K562 (cell line): ENCODE data around the gene NEUROG1. TPM values are rescaled to one million over a fixed set of nuclear protein-coding genes. Genes with fewer than 3 reads are reported as not detected.

Experiments used
- ATAC-seq: fragments of 200-7000 bp; cut with Tn5 transposase; 3 replicates; pipeline ENCODE4 v1.9.1; 2020; ENCODE audit warnings: moderate library complexity
- BruUV-seq: library from RNA; stranded (reverse); fragments of 400-500 nt; replicated peaks from 2 replicates; lab custom pipeline; 2021; lab: Mats Ljungman, UMichigan
- CTCF ChIA-PET: fragments of 300-600 bp; formaldehyde crosslinking; extraction: SDS; loops from one replicate; lab custom pipeline; 2021; ENCODE audit warnings: low intra/inter-chr PET ratio; lab: Yijun Ruan, JAX
- POLR2A ChIA-PET: fragments of 300-600, 350-650 bp; sonication (Branson Sonifier 250); formaldehyde crosslinking; extraction: SDS; loops from one replicate; lab custom pipeline; 2021; ENCODE audit warnings: antibody characterized with exemption, inconsistent platforms; lab: Yijun Ruan, JAX
- DNase-seq, 4 experiments: peaks; one replicate each; pipeline versions ENCODE4 v3.0.0 to v3.0.0-alpha.2; 2011 to 2018; ENCODE audit warnings: low spot score in 3 of 4, mixed read lengths in 3 of 4; ENCODE audit errors: extremely low read depth in 1 of 4
- FAIRE-seq: peaks from 2 replicates; lab custom pipeline; 2011; peaks lifted over from hg19 to GRCh38; lab: Jason Lieb, UNC
- H2AFZ ChIP-seq: 2 replicates; pipeline ENCODE4 v1.6.0; 2011; ENCODE audit warnings: low read depth, low read length, control low read depth, inconsistent platforms
- H3K27ac ChIP-seq: fragments of 200-600 bp; 3 replicates; pipeline ENCODE4 v1.8.0; 2011; ENCODE audit warnings: low read depth, mild to moderate bottlenecking, control low read depth, inconsistent platforms, low read length, moderate library complexity, mixed read lengths; ENCODE audit errors: extremely low read depth
- H3K27me3 ChIP-seq, 2 experiments: fragments of 300-600 bp in 1 of 2; 2 replicates in 1 of 2; 3 replicates in 1 of 2; pipeline versions ENCODE4 v1.6.0 to v1.8.0; 2011; ENCODE audit warnings: inconsistent platforms in 2 of 2, low read length in 2 of 2, mild to moderate bottlenecking in 1 of 2, mixed read lengths in 1 of 2, moderate library complexity in 1 of 2; ENCODE audit not compliant: control insufficient read depth in 2 of 2, insufficient read depth in 2 of 2
- H3K36me3 ChIP-seq: fragments of 300-600 bp; 3 replicates; pipeline ENCODE4 v1.8.0; 2011; ENCODE audit warnings: mild to moderate bottlenecking, low read length, inconsistent platforms; ENCODE audit not compliant: control insufficient read depth, insufficient read depth
- H3K4me1 ChIP-seq, 2 experiments: fragments of 200-600 bp in 1 of 2; replicated peaks in 1 of 2; 2 replicates in 1 of 2; 3 replicates in 1 of 2; pipeline versions ENCODE4 v1.5.1 to v1.8.0; 2011; ENCODE audit warnings: inconsistent platforms in 2 of 2, low read length in 2 of 2, mild to moderate bottlenecking in 1 of 2, mixed read lengths in 1 of 2, moderate library complexity in 1 of 2; ENCODE audit not compliant: control insufficient read depth in 2 of 2, insufficient read depth in 2 of 2
- H3K4me2 ChIP-seq: 2 replicates; pipeline ENCODE4 v1.6.1; 2011; ENCODE audit warnings: low read length, control low read depth, inconsistent platforms, mixed read lengths; ENCODE audit not compliant: insufficient read depth
- H3K4me3 ChIP-seq: fragments of 200-600 bp; sonication (generic), shearing (Covaris generic); 2 replicates; pipeline ENCODE4 v1.5.1; 2016; ENCODE audit warnings: control low read depth, inconsistent platforms
- H3K79me2 ChIP-seq: fragments of 200-600 bp; 3 replicates; pipeline ENCODE4 v1.8.0; 2011; ENCODE audit warnings: low read length, inconsistent platforms; ENCODE audit not compliant: control insufficient read depth, insufficient read depth
- H3K9ac ChIP-seq, 2 experiments: 2 replicates each; pipeline versions ENCODE4 v1.6.0 to v1.6.1; 2011; ENCODE audit warnings: low read depth in 2 of 2, low read length in 2 of 2, control low read depth in 1 of 2, inconsistent platforms in 1 of 2, mild to moderate bottlenecking in 1 of 2, mixed read lengths in 1 of 2; ENCODE audit not compliant: insufficient read depth in 1 of 2
- H3K9me1 ChIP-seq: one replicate; pipeline ENCODE4 v1.6.0; 2011; ENCODE audit warnings: inconsistent platforms, mild to moderate bottlenecking, low read length, moderate library complexity; ENCODE audit not compliant: control insufficient read depth, insufficient read depth
- H3K9me3 ChIP-seq: replicated peaks from 2 replicates; pipeline ENCODE4 v1.5.1; 2011; ENCODE audit warnings: low read depth, low read length, inconsistent platforms; ENCODE audit not compliant: control insufficient read depth, insufficient read depth
- H4K20me1 ChIP-seq: replicated peaks from 2 replicates; pipeline ENCODE4 v1.6.1; 2011; ENCODE audit warnings: low read length, inconsistent platforms, mixed read lengths; ENCODE audit not compliant: control insufficient read depth, insufficient read depth
- ATF1 ChIP-seq, 2 experiments: fragments of 450-650 bp in 1 of 2; IDR thresholded peaks; 2 replicates each; pipeline ENCODE4 v1.6.1; 2016; ENCODE audit warnings: missing compliant biosample characterization in 1 of 2, missing genetic modification characterization in 1 of 2
- DLX4 ChIP-seq: fragments of 250-450 bp; sonication (Bioruptor Pico); IDR thresholded peaks from 2 replicates; pipeline ENCODE4 v1.6.1; 2021; ENCODE audit warnings: mild to moderate bottlenecking
- NR1H2 ChIP-seq: sonication (generic); formaldehyde crosslinking; IDR thresholded peaks from 2 replicates; pipeline ENCODE4 v1.4.0; 2020; ENCODE audit warnings: mild to moderate bottlenecking, missing genetic modification reagents
- SIX5 ChIP-seq, 2 experiments: IDR thresholded peaks; 2 replicates each; pipeline ENCODE4 v1.6.1; 2011; ENCODE audit warnings: low read length in 2 of 2, borderline replicate concordance in 1 of 2, low read depth in 1 of 2, mild to moderate bottlenecking in 1 of 2, moderate library complexity in 1 of 2; ENCODE audit not compliant: insufficient read depth in 1 of 2
- VEZF1 ChIP-seq: fragments of 200-800 bp; sonication (Bioruptor generic); IDR thresholded peaks from 2 replicates; pipeline ENCODE4 v1.6.1; 2017; ENCODE audit warnings: missing genetic modification characterization, missing compliant biosample characterization
- ZBTB43 ChIP-seq: sonication (generic); formaldehyde crosslinking; IDR thresholded peaks from 2 replicates; pipeline ENCODE4 v1.8.0; 2023; ENCODE audit warnings: mild to moderate bottlenecking, missing genetic modification reagents
- WGBS: fragments of 100-300 bp; shearing (Covaris generic); methylation state at CpG from one replicate; pipeline ENCODE4 v1.1.6; 2016; ENCODE audit warnings: low coverage, mixed read lengths; ENCODE audit not compliant: insufficient coverage; ENCODE audit errors: missing lambda C conversion rate; 5-methylcytosine and 5-hydroxymethylcytosine counted together
- in situ Hi-C: fragments of 300-500 bp; cut with MboI; formaldehyde crosslinking; loops from 4 replicates; pipeline ENCODE4 v1.15.0; 2018; ENCODE audit warnings: inconsistent platforms, mixed read lengths
- intact Hi-C: fragments of 100-400 bp; cut with micrococcal nuclease; formaldehyde crosslinking; loops from 2 replicates; pipeline ENCODE4 v1.14.2; 2022
- polyA plus RNA-seq, 8 experiments: library from polyadenylated mRNA; depleted of rRNA in 4 of 8; stranded (reverse) in 5 of 8; unstranded in 3 of 8; fragments of >200 nt; fragmentation: Nextera tagmentation in 2 of 8; fragmentation: Illumina TruSeq in 1 of 8; extraction: Ambion mirVana in 2 of 8; extraction: Trizol in 1 of 8; gene quantifications; 2 replicates each; pipeline versions ENCODE4 v1.2.1 to v1.2.3, GENCODE V29; 2011 to 2014; ENCODE audit warnings: inconsistent platforms in 1 of 8, missing spikeins in 1 of 8
- total RNA-seq, 7 experiments: library from RNA; depleted of rRNA in 6 of 7; stranded (reverse); fragments of >200 nt in 6 of 7; fragmentation: Illumina TruSeq in 2 of 7; extraction: Trizol in 2 of 7; gene quantifications; 2 replicates each; pipeline versions ENCODE4 v1.2.1 to v1.2.3, GENCODE V29; 2011 to 2021; ENCODE audit warnings: low replicate concordance in 1 of 7
- TF ChIP-seq, protein P1 (sequence below): fragments of 450-650 bp; IDR thresholded peaks from 2 replicates; pipeline ENCODE4 v1.6.1; 2016; ENCODE audit warnings: low read depth

The NEUROG1 gene
- total and polyA plus RNA-seq, 9 of the 15 experiments (the other 6 are each of a cell fraction or from before 2014, with no cell fraction given) = not detected

DNA sequence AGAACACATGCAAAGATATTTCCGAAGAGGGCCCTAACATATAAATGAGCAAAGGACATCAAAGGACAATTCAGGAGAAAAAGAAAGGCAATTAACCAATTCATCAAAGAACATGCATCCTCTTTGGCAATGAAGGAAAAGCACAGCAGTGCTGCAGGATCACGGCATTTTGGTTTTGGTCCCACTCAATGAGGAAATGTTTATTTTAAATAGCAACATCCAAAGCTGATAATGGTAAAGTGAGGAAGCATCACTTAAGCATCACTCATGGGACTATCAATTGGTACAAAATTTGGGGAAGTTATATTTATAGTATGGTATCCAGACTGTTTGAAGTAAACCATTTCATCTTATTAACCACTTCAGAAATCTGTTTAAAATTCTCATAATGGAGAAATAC is 48.5 kb upstream of the NEUROG1 start:
- no peak for FAIRE-seq
- no peaks in the 10 kb centered on the region for H4K20me1 ChIP-seq
- BruUV-seq = no TSS peak
- in situ Hi-C loops (no loop called here), intact Hi-C loops (no loop called here)
- no peak overlapping the region for H2AFZ ChIP-seq
- no peak overlapping the region for H3K4me3 ChIP-seq
- ChIA-PET POLR2A (interaction anchor here (0.7 kb wide), 1 partner anchor 454 kb away, joined by 5 read pairs; no protein-coding TSS in a partner anchor), CTCF (no interaction called here)
- no peaks in the 10 kb centered on the region for H3K9me3 ChIP-seq
- no peak overlapping the region for H3K27ac ChIP-seq
- H3K79me2 ChIP-seq = no peaks in the 10 kb centered on the region
- DNase-seq = no peak
- H3K9ac ChIP-seq = no peak overlapping the region
- peaks cover 0 to 47% of the 10 kb centered on the region in 2 experiments; a peak in 2 of 5 replicates for H3K27me3 ChIP-seq
- H3K36me3 ChIP-seq = no peaks in the 10 kb centered on the region
- ATAC-seq = no peak
- 3% methylated on average over 2 of the region's 2 CpGs for WGBS
- H3K4me2 ChIP-seq = no peak overlapping the region
- H3K9me1 ChIP-seq = no peaks in the 10 kb centered on the region
- H3K4me1 ChIP-seq = peaks cover 0 to under 1% of the 10 kb centered on the region in 2 experiments; a peak in 1 of 5 replicates
- TF ChIP-seq VEZF1 (CRISPR knock-in tag) = no peak
- TF ChIP-seq ZBTB43 = no peak
- TF ChIP-seq ATF1 (CRISPR knock-in tag; IDR thresholded peaks at IDR 0.05) = no peak
- no peak for TF ChIP-seq ATF1 (tag; IDR thresholded peaks at IDR 0.05)
- TF ChIP-seq DLX4 = no peak
- TF ChIP-seq SIX5 (IDR thresholded peaks at IDR 0.05; ENCODE audit: borderline replicate concordance in 1 of 2, insufficient read depth in 1 of 2, low read depth in 1 of 2, low read length in 2 of 2) = no peak
- TF ChIP-seq, protein P1, sequence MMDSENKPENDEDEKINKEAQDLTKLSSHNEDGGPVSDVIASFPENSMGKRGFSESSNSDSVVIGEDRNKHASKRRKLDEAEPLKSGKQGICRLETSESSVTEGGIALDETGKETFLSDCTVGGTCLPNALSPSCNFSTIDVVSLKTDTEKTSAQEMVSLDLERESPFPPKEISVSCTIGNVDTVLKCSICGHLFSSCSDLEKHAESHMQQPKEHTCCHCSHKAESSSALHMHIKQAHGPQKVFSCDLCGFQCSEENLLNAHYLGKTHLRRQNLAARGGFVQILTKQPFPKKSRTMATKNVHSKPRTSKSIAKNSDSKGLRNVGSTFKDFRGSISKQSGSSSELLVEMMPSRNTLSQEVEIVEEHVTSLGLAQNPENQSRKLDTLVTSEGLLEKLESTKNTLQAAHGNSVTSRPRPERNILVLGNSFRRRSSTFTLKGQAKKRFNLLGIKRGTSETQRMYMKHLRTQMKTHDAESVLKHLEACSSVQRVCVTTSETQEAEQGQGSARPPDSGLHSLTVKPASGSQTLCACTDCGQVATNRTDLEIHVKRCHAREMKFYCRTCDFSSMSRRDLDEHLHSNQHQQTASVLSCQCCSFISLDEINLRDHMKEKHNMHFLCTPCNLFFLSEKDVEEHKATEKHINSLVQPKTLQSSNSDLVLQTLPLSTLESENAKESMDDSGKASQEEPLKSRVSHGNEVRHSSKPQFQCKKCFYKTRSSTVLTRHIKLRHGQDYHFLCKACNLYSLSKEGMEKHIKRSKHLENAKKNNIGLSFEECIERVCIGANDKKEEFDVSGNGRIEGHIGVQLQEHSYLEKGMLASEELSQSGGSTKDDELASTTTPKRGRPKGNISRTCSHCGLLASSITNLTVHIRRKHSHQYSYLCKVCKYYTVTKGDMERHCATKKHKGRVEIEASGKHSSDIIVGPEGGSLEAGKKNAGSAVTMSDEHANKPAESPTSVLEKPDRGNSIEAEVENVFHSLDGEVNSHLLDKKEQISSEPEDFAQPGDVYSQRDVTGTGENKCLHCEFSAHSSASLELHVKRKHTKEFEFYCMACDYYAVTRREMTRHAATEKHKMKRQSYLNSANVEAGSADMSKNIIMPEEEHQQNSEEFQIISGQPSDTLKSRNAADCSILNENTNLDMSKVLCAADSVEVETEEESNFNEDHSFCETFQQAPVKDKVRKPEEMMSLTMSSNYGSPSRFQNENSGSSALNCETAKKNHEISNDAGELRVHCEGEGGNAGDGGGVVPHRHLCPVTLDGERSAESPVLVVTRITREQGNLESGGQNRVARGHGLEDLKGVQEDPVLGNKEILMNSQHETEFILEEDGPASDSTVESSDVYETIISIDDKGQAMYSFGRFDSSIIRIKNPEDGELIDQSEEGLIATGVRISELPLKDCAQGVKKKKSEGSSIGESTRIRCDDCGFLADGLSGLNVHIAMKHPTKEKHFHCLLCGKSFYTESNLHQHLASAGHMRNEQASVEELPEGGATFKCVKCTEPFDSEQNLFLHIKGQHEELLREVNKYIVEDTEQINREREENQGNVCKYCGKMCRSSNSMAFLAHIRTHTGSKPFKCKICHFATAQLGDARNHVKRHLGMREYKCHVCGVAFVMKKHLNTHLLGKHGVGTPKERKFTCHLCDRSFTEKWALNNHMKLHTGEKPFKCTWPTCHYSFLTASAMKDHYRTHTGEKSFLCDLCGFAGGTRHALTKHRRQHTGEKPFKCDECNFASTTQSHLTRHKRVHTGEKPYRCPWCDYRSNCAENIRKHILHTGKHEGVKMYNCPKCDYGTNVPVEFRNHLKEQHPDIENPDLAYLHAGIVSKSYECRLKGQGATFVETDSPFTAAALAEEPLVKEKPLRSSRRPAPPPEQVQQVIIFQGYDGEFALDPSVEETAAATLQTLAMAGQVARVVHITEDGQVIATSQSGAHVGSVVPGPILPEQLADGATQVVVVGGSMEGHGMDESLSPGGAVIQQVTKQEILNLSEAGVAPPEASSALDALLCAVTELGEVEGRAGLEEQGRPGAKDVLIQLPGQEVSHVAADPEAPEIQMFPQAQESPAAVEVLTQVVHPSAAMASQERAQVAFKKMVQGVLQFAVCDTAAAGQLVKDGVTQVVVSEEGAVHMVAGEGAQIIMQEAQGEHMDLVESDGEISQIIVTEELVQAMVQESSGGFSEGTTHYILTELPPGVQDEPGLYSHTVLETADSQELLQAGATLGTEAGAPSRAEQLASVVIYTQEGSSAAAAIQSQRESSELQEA = no peak
- TF ChIP-seq NR1H2 = no peak
